GM12878 (cell line): ENCODE results near the gene UVRAG. TPM values are rescaled to one million over a fixed set of nuclear protein-coding genes. Genes with fewer than 3 reads are reported as not detected.

Source experiments
- BCL11A ChIP-seq: IDR thresholded peaks from 2 replicates; pipeline ENCODE4 v1.6.1; 2011; ENCODE audit warnings: low read depth, low read length
- CREB1 ChIP-seq: IDR thresholded peaks from 2 replicates; pipeline ENCODE4 v1.6.1; 2012; ENCODE audit warnings: low read depth, mild to moderate bottlenecking, inconsistent platforms
- CTCF ChIP-seq, 3 experiments: IDR thresholded peaks in 2 of 3; conservative IDR thresholded peaks in 1 of 3; 2 replicates each; pipeline ENCODE4 v1.5.1; 2011; ENCODE audit warnings: low read depth in 3 of 3, low read length in 3 of 3, mild to moderate bottlenecking in 3 of 3, control low read depth in 2 of 3, moderate library complexity in 2 of 3, inconsistent platforms in 1 of 3, mixed read lengths in 1 of 3; ENCODE audit not compliant: control insufficient read depth in 2 of 3, insufficient read depth in 1 of 3; ENCODE audit errors: extremely low read depth in 1 of 3
- ETV6 ChIP-seq, 2 experiments: fragments of 450-650 bp in 1 of 2; IDR thresholded peaks in 1 of 2; conservative IDR thresholded peaks in 1 of 2; 2 replicates each; pipeline ENCODE4 v1.6.1; 2014; ENCODE audit warnings: antibody characterized with exemption in 1 of 2, borderline replicate concordance in 1 of 2, low read depth in 1 of 2, mild to moderate bottlenecking in 1 of 2, moderate library complexity in 1 of 2
- NKRF ChIP-seq: fragments of 450-650 bp; conservative IDR thresholded peaks from 2 replicates; pipeline ENCODE4 v1.6.1; 2017; ENCODE audit warnings: mild to moderate bottlenecking, moderate library complexity
- POLR2AphosphoS5 ChIP-seq: IDR thresholded peaks from 2 replicates; pipeline ENCODE4 v1.6.1; 2011; ENCODE audit warnings: mild to moderate bottlenecking, low read length, inconsistent platforms
- RCOR1 ChIP-seq: conservative IDR thresholded peaks from 2 replicates; pipeline ENCODE4 v1.6.1; 2012; ENCODE audit warnings: low read depth, low read length, improper control_type of control experiment
- SP1 ChIP-seq: IDR thresholded peaks from one replicate; pipeline ENCODE4 v1.6.1; 2011; ENCODE audit warnings: low read depth, low read length
- STAT1 ChIP-seq: fragments of 450-650 bp; conservative IDR thresholded peaks from 2 replicates; pipeline ENCODE4 v1.6.1; 2014; ENCODE audit warnings: antibody characterized with exemption, mild to moderate bottlenecking
- TCF7 ChIP-seq: IDR thresholded peaks from 2 replicates; pipeline ENCODE4 v1.6.1; 2014; ENCODE audit warnings: antibody characterized with exemption, borderline replicate concordance
- USF1 ChIP-seq: IDR thresholded peaks from 2 replicates; pipeline ENCODE4 v1.6.1; 2011; ENCODE audit warnings: borderline replicate concordance, low read depth, mild to moderate bottlenecking, moderate library complexity, mixed read lengths, low read length; ENCODE audit not compliant: insufficient read depth; ENCODE audit errors: extremely low read length
- ZNF384 ChIP-seq: IDR thresholded peaks from 2 replicates; pipeline ENCODE4 v1.6.1; 2012; ENCODE audit warnings: low read depth, mild to moderate bottlenecking, low read length, improper control_type of control experiment, borderline replicate concordance
- ZSCAN29 ChIP-seq: fragments of 450-650 bp; IDR thresholded peaks from 2 replicates; pipeline ENCODE4 v1.6.1; 2017; ENCODE audit warnings: mild to moderate bottlenecking, moderate library complexity
- polyA plus RNA-seq, 11 experiments: library from polyadenylated mRNA; depleted of rRNA in 4 of 11; unstranded in 6 of 11; stranded (reverse) in 5 of 11; fragments of >200 nt; fragmentation: Nextera tagmentation in 4 of 11; fragmentation: Illumina TruSeq in 1 of 11; extraction: Ambion mirVana in 4 of 11; extraction: Trizol in 1 of 11; gene quantifications; 1 replicate in 1 of 11; 2 replicates in 10 of 11; pipeline versions ENCODE4 v1.2.1 to v1.2.3, GENCODE V29; 2011 to 2016; ENCODE audit warnings: inconsistent platforms in 2 of 11, missing spikeins in 2 of 11, low read depth in 1 of 11
- total RNA-seq, 4 experiments: library from RNA; depleted of rRNA in 3 of 4; stranded (reverse); fragments of >200 nt in 3 of 4; fragmentation: Illumina TruSeq in 1 of 4; extraction: Trizol in 1 of 4; gene quantifications; 2 replicates each; pipeline versions ENCODE4 v1.2.1 to v1.2.3, GENCODE V29; 2013 to 2021
- TF ChIP-seq, protein P1 (sequence below): fragments of 450-650 bp; IDR thresholded peaks from 2 replicates; pipeline ENCODE4 v1.6.1; 2018; ENCODE audit warnings: mild to moderate bottlenecking, low read depth, moderate library complexity; ENCODE audit not compliant: partially characterized antibody
- TF ChIP-seq, protein P2 (sequence below): fragments of 450-650 bp; IDR thresholded peaks from 2 replicates; pipeline ENCODE4 v1.6.1; 2017; ENCODE audit warnings: low read depth, mild to moderate bottlenecking, moderate library complexity
- TF ChIP-seq, protein P3 (sequence below): fragments of 450-650 bp; IDR thresholded peaks from 2 replicates; pipeline ENCODE4 v1.6.1; 2014; ENCODE audit warnings: mild to moderate bottlenecking

The UVRAG gene
- total and polyA plus RNA-seq, 10 of the 15 experiments (the other 5 are each of a cell fraction or from before 2014, with no cell fraction given) = 7.0 to 43.4 (median 37.0) TPM

- TF ChIP-seq NKRF (peak; percentile 97; the same call in 1 of the 2 replicates), RCOR1 (no peak), STAT1 (no peak), TCF7 (no peak), ETV6 (conservative IDR thresholded peaks at IDR 0.05 in 1 of 2, IDR thresholded peaks at IDR 0.05 in 1 of 2; ENCODE audit: borderline replicate concordance in 1 of 2, low read depth in 1 of 2) (no peak), ZNF384 (no peak), BCL11A (0 out of 2 replicates have a peak, but pooled peaks have one; percentile 10), USF1 (peak; percentile 98), CREB1 (peak; percentile 79), SP1 (peak; percentile 97), ZSCAN29 (no peak), CTCF (IDR thresholded peaks at IDR 0.05 in 2 of 3, conservative IDR thresholded peaks at IDR 0.05 in 1 of 3; ENCODE audit: control insufficient read depth in 2 of 3, extremely low read depth in 1 of 3, insufficient read depth in 1 of 3, low read depth in 3 of 3, low read length in 3 of 3) (no peak), POLR2AphosphoS5 (peak; percentile 57)
- TF ChIP-seq, protein P1, sequence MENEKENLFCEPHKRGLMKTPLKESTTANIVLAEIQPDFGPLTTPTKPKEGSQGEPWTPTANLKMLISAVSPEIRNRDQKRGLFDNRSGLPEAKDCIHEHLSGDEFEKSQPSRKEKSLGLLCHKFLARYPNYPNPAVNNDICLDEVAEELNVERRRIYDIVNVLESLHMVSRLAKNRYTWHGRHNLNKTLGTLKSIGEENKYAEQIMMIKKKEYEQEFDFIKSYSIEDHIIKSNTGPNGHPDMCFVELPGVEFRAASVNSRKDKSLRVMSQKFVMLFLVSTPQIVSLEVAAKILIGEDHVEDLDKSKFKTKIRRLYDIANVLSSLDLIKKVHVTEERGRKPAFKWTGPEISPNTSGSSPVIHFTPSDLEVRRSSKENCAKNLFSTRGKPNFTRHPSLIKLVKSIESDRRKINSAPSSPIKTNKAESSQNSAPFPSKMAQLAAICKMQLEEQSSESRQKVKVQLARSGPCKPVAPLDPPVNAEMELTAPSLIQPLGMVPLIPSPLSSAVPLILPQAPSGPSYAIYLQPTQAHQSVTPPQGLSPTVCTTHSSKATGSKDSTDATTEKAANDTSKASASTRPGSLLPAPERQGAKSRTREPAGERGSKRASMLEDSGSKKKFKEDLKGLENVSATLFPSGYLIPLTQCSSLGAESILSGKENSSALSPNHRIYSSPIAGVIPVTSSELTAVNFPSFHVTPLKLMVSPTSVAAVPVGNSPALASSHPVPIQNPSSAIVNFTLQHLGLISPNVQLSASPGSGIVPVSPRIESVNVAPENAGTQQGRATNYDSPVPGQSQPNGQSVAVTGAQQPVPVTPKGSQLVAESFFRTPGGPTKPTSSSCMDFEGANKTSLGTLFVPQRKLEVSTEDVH = no peak
- TF ChIP-seq, protein P2, sequence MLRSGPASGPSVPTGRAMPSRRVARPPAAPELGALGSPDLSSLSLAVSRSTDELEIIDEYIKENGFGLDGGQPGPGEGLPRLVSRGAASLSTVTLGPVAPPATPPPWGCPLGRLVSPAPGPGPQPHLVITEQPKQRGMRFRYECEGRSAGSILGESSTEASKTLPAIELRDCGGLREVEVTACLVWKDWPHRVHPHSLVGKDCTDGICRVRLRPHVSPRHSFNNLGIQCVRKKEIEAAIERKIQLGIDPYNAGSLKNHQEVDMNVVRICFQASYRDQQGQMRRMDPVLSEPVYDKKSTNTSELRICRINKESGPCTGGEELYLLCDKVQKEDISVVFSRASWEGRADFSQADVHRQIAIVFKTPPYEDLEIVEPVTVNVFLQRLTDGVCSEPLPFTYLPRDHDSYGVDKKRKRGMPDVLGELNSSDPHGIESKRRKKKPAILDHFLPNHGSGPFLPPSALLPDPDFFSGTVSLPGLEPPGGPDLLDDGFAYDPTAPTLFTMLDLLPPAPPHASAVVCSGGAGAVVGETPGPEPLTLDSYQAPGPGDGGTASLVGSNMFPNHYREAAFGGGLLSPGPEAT = 0 out of 2 replicates have a peak, but pooled peaks have one; percentile 44
- TF ChIP-seq, protein P3, sequence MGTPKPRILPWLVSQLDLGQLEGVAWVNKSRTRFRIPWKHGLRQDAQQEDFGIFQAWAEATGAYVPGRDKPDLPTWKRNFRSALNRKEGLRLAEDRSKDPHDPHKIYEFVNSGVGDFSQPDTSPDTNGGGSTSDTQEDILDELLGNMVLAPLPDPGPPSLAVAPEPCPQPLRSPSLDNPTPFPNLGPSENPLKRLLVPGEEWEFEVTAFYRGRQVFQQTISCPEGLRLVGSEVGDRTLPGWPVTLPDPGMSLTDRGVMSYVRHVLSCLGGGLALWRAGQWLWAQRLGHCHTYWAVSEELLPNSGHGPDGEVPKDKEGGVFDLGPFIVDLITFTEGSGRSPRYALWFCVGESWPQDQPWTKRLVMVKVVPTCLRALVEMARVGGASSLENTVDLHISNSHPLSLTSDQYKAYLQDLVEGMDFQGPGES = peak; percentile 91
Measured at GRCh38 chr11:75814677-75815344, at the start of gene UVRAG (continued).
